CD4-positive, alpha-beta T cell treated with Interleukin-1 beta for 1 hour (primary cell): Measurements from ENCODE around the gene GUCY1A2.
"Not testable (repeated sequence)": the region's sequence is repeated elsewhere in the genome, so short reads cannot be mapped to it uniquely, and the experiment has no call there.

Experiments used
- DNase-seq, 2 donors: peaks; one replicate each; pipeline ENCODE4 v3.0.0-alpha.2; 2020 to 2022

Gene GUCY1A2

GRCh38 chr11:106937111-106937510, 81.2 kb downstream of the GUCY1A2 start:
- DNase-seq = no peak

GRCh38 chr11:106925245-106925644, 93.0 kb downstream of the GUCY1A2 start:
- DNase-seq = no peak

- no peak for DNase-seq
Observed at GRCh38 chr11:106920899-106921509, 97.3 kb downstream of the GUCY1A2 start.

- DNase-seq = no peak
Observed at GRCh38 chr11:106917973-106918372, 100.3 kb downstream of the GUCY1A2 start.

GRCh38 chr11:106914409-106914808, 103.9 kb downstream of the GUCY1A2 start:
- DNase-seq = no peak

GRCh38 chr11:106913141-106913540, 105.1 kb downstream of the GUCY1A2 start:
- no peak for DNase-seq

- DNase-seq = no peak
Observed at GRCh38 chr11:106904826-106905225, 113.5 kb downstream of the GUCY1A2 start.

GRCh38 chr11:106889718-106890117, 128.6 kb downstream of the GUCY1A2 start:
- no peak for DNase-seq

- no peak for DNase-seq
Observed at GRCh38 chr11:106888386-106888785, 129.9 kb downstream of the GUCY1A2 start.

GRCh38 chr11:106883693-106884092, 134.6 kb downstream of the GUCY1A2 start:
- not testable (repeated sequence) for DNase-seq

GRCh38 chr11:106879832-106880546, 138.3 kb downstream of the GUCY1A2 start:
- no peak for DNase-seq

GRCh38 chr11:106879029-106879428, 139.2 kb downstream of the GUCY1A2 start:
- DNase-seq = no peak

GRCh38 chr11:106875013-106875412, 143.3 kb downstream of the GUCY1A2 start:
- DNase-seq = no peak

GRCh38 chr11:106872246-106872645, 146.0 kb downstream of the GUCY1A2 start:
- DNase-seq = no peak

GRCh38 chr11:106858200-106858599, 160.1 kb downstream of the GUCY1A2 start:
- DNase-seq = no peak

- no peak for DNase-seq
Observed at GRCh38 chr11:106856566-106856965, 161.7 kb downstream of the GUCY1A2 start.

- DNase-seq = no peak
Observed at GRCh38 chr11:106854429-106854828, 163.8 kb downstream of the GUCY1A2 start.

GRCh38 chr11:106853850-106854401, 164.3 kb downstream of the GUCY1A2 start:
- DNase-seq = no peak

GRCh38 chr11:106852779-106853178, 165.5 kb downstream of the GUCY1A2 start:
- DNase-seq = no peak

- DNase-seq = no peak
Observed at GRCh38 chr11:106848526-106848925, 169.8 kb downstream of the GUCY1A2 start.

- no peak for DNase-seq
Observed at GRCh38 chr11:106842134-106842533, 176.1 kb downstream of the GUCY1A2 start.

GRCh38 chr11:106840947-106841346, 177.3 kb downstream of the GUCY1A2 start:
- no peak for DNase-seq

- DNase-seq = no peak
Observed at GRCh38 chr11:106840146-106840545, 178.1 kb downstream of the GUCY1A2 start.

- no peak for DNase-seq
Observed at GRCh38 chr11:106834567-106834966, 183.7 kb downstream of the GUCY1A2 start.
